IPS-18c (cell line): ENCODE data around the gene CNEP1R1.
A peak's percentile ranks its signal among the peaks of the same experiment; 100 is the strongest.

Experiments
- H3K4me3 ChIP-seq: 2 replicates; pipeline ENCODE4 v1.7.0; 2013; ENCODE audit warnings: low read depth, mild to moderate bottlenecking, low read length, moderate library complexity; ENCODE audit not compliant: insufficient read depth
- H3K9me3 ChIP-seq: one replicate; pipeline ENCODE4 v1.6.1; 2013; ENCODE audit warnings: mild to moderate bottlenecking, low read length, moderate library complexity; ENCODE audit not compliant: control insufficient read depth, insufficient read depth

Gene CNEP1R1

GRCh38 chr16:50024684-50025536, at the start of gene CNEP1R1:
CNEP1R1 (plus strand) TSS chr16:50025225; CDS start chr16:50025316, 91 bp downstream.
- H3K9me3 ChIP-seq, result no peaks in the 10 kb centered on the region
- H3K4me3 ChIP-seq, result peak within 1 kb of the TSS; percentile 64

GRCh38 chr16:49977427-49977826, 47.6 kb upstream of the CNEP1R1 start:
- Histone ChIP-seq H3K4me3 (no peak overlapping the region), H3K9me3 (no peaks in the 10 kb centered on the region)

GRCh38 chr16:49978569-49979326, 46.3 kb upstream of the CNEP1R1 start:
- Histone ChIP-seq H3K4me3 (no peak overlapping the region), H3K9me3 (no peaks in the 10 kb centered on the region)

GRCh38 chr16:49980166-49980565, 44.9 kb upstream of the CNEP1R1 start:
- Histone ChIP-seq H3K9me3 (no peaks in the 10 kb centered on the region), H3K4me3 (no peak overlapping the region)

GRCh38 chr16:49986351-49987124, 38.5 kb upstream of the CNEP1R1 start:
- H3K4me3 ChIP-seq, result no peak overlapping the region

GRCh38 chr16:49987381-49987780, 37.6 kb upstream of the CNEP1R1 start:
- Histone ChIP-seq H3K9me3 (no peaks in the 10 kb centered on the region), H3K4me3 (no peak overlapping the region)

More at GRCh38 chr16:49986351-49987124, 38.5 kb upstream of the CNEP1R1 start:
- no peaks in the 10 kb centered on the region for H3K9me3 ChIP-seq

- Histone ChIP-seq H3K9me3 (no peaks in the 10 kb centered on the region), H3K4me3 (no peak overlapping the region)
These were observed 32.2 kb upstream of the CNEP1R1 start for GRCh38 chr16:49992825-49993224.

GRCh38 chr16:49993579-49993978, 31.4 kb upstream of the CNEP1R1 start:
- H3K9me3 ChIP-seq, result no peaks in the 10 kb centered on the region

GRCh38 chr16:49994006-49994405, 31.0 kb upstream of the CNEP1R1 start:
- no peaks in the 10 kb centered on the region for H3K9me3 ChIP-seq

More at GRCh38 chr16:49993579-49993978, 31.4 kb upstream of the CNEP1R1 start:
- no peak overlapping the region for H3K4me3 ChIP-seq

GRCh38 chr16:49995720-49996119, 29.3 kb upstream of the CNEP1R1 start:
- Histone ChIP-seq H3K9me3 (peaks cover 2% of the 10 kb centered on the region), H3K4me3 (no peak overlapping the region)

More at GRCh38 chr16:49994006-49994405, 31.0 kb upstream of the CNEP1R1 start:
- H3K4me3 ChIP-seq, result no peak overlapping the region

- no peak overlapping the region for H3K4me3 ChIP-seq
- peaks cover 2% of the 10 kb centered on the region for H3K9me3 ChIP-seq
These were observed 27.2 kb upstream of the CNEP1R1 start for GRCh38 chr16:49997721-49998251.

GRCh38 chr16:49998991-49999390, 26.0 kb upstream of the CNEP1R1 start:
- peaks cover 2% of the 10 kb centered on the region for H3K9me3 ChIP-seq
- H3K4me3 ChIP-seq, result no peak overlapping the region

- Histone ChIP-seq H3K4me3 (no peak overlapping the region), H3K9me3 (peaks cover 2% of the 10 kb centered on the region)
These were observed 23.9 kb upstream of the CNEP1R1 start for GRCh38 chr16:50001144-50001543.

GRCh38 chr16:50002190-50002589, 22.8 kb upstream of the CNEP1R1 start:
- Histone ChIP-seq H3K4me3 (no peak overlapping the region), H3K9me3 (peaks cover 2% of the 10 kb centered on the region)

GRCh38 chr16:50004239-50004638, 20.8 kb upstream of the CNEP1R1 start:
- Histone ChIP-seq H3K9me3 (peaks cover 2% of the 10 kb centered on the region), H3K4me3 (no peak overlapping the region)

GRCh38 chr16:50006964-50007363, 18.1 kb upstream of the CNEP1R1 start:
- H3K4me3 ChIP-seq, result no peak overlapping the region
- H3K9me3 ChIP-seq, result no peaks in the 10 kb centered on the region

GRCh38 chr16:50007744-50008143, 17.3 kb upstream of the CNEP1R1 start:
- no peaks in the 10 kb centered on the region for H3K9me3 ChIP-seq
- no peak overlapping the region for H3K4me3 ChIP-seq
